GM23248 (cell line): ENCODE data around the gene RPL7A. TPM values are rescaled to one million over a fixed set of nuclear protein-coding genes. Genes with fewer than 3 reads are reported as not detected.

ENCODE experiments used
- DNase-seq: peaks from one replicate; pipeline ENCODE4 v3.0.0-alpha.2; 2015
- H2AFZ ChIP-seq: fragments of 200-600 bp; sonication (generic); 2 replicates; pipeline ENCODE4 v1.6.1; 2016; ENCODE audit warnings: antibody characterized with exemption
- H3F3A ChIP-seq: fragments of 200-600 bp; sonication (generic); 2 replicates; pipeline ENCODE4 v1.6.1; 2016; ENCODE audit warnings: mild to moderate bottlenecking, antibody characterized with exemption, mixed run types; ENCODE audit not compliant: insufficient read depth
- H3K27ac ChIP-seq: fragments of 200-600 bp; sonication (generic); 2 replicates; pipeline ENCODE4 v1.5.1; 2016; ENCODE audit warnings: mild to moderate bottlenecking
- H3K27me3 ChIP-seq: fragments of 200-600 bp; sonication (generic); replicated peaks from 2 replicates; pipeline ENCODE4 v1.6.1; 2016; ENCODE audit warnings: mild to moderate bottlenecking; ENCODE audit not compliant: insufficient read depth
- H3K36me3 ChIP-seq: fragments of 200-600 bp; sonication (generic); 2 replicates; pipeline ENCODE4 v1.6.1; 2016; ENCODE audit warnings: low read depth, mild to moderate bottlenecking
- H3K4me1 ChIP-seq: fragments of 200-600 bp; sonication (generic); 2 replicates; pipeline ENCODE4 v1.6.1; 2016; ENCODE audit warnings: mild to moderate bottlenecking; ENCODE audit not compliant: insufficient read depth
- H3K4me2 ChIP-seq: fragments of 200-600 bp; sonication (generic); one replicate; pipeline ENCODE4 v1.6.1; 2016; ENCODE audit warnings: mild to moderate bottlenecking; ENCODE audit not compliant: unreplicated experiment
- H3K4me3 ChIP-seq: fragments of 200-600 bp; sonication (generic); 2 replicates; pipeline ENCODE4 v1.5.1; 2016; ENCODE audit warnings: mild to moderate bottlenecking
- H3K79me2 ChIP-seq: fragments of 200-600 bp; sonication (generic); 2 replicates; pipeline ENCODE4 v1.6.1; 2016; ENCODE audit warnings: mild to moderate bottlenecking; ENCODE audit not compliant: insufficient read depth
- H3K9ac ChIP-seq: fragments of 200-600 bp; sonication (generic); 2 replicates; pipeline ENCODE4 v1.6.1; 2016; ENCODE audit warnings: mild to moderate bottlenecking
- H3K9me2 ChIP-seq: fragments of 200-600 bp; sonication (generic); 2 replicates; pipeline ENCODE4 v1.6.1; 2016; ENCODE audit warnings: mixed run types, mild to moderate bottlenecking, moderate library complexity; ENCODE audit not compliant: insufficient read depth
- H3K9me3 ChIP-seq: fragments of 200-600 bp; sonication (generic); one replicate; pipeline ENCODE4 v1.6.1; 2017; ENCODE audit warnings: low read depth
- H4K20me1 ChIP-seq: fragments of 200-600 bp; sonication (generic); 2 replicates; pipeline ENCODE4 v1.6.0; 2016; ENCODE audit not compliant: insufficient read depth
- EZH2 ChIP-seq: fragments of 200-600 bp; sonication (generic); IDR thresholded peaks from 2 replicates; pipeline ENCODE4 v1.6.1; 2018; ENCODE audit warnings: antibody characterized with exemption, mild to moderate bottlenecking; ENCODE audit not compliant: insufficient read depth, poor library complexity, severe bottlenecking
- EZH2phosphoT487 ChIP-seq: fragments of 200-600 bp; sonication (generic); IDR thresholded peaks from 2 replicates; pipeline ENCODE4 v1.6.1; 2018; ENCODE audit warnings: antibody characterized with exemption, moderate library complexity, mild to moderate bottlenecking, low read depth; ENCODE audit not compliant: insufficient read depth
- WGBS, 2 experiments: methylation state at CpG; one replicate each; pipeline ENCODE4 v1.1.6; 2015 to 2017; ENCODE audit warnings: low lambda C conversion rate in 2 of 2, low coverage in 1 of 2; ENCODE audit errors: missing lambda C conversion rate in 2 of 2; 5-methylcytosine and 5-hydroxymethylcytosine counted together
- in situ Hi-C: fragments of 300-500 bp; cut with MboI; formaldehyde crosslinking; loops from 2 replicates; pipeline ENCODE4 v1.15.0; 2020
- polyA plus RNA-seq: library from polyadenylated mRNA; unstranded; fragments of >200 nt; fragmentation: Nextera tagmentation; extraction: Ambion mirVana; gene quantifications from 2 replicates; pipeline ENCODE4 v1.2.1, GENCODE V29; 2016
- total RNA-seq: library from RNA; depleted of rRNA; stranded (reverse); fragments of >200 nt; shearing (Covaris generic); gene quantifications from 2 replicates; pipeline ENCODE4 v1.2.3, GENCODE V29; 2014

The RPL7A gene
- total and polyA plus RNA-seq, 2 experiments from 2014 or later = 458 to 1,382 TPM

DNA sequence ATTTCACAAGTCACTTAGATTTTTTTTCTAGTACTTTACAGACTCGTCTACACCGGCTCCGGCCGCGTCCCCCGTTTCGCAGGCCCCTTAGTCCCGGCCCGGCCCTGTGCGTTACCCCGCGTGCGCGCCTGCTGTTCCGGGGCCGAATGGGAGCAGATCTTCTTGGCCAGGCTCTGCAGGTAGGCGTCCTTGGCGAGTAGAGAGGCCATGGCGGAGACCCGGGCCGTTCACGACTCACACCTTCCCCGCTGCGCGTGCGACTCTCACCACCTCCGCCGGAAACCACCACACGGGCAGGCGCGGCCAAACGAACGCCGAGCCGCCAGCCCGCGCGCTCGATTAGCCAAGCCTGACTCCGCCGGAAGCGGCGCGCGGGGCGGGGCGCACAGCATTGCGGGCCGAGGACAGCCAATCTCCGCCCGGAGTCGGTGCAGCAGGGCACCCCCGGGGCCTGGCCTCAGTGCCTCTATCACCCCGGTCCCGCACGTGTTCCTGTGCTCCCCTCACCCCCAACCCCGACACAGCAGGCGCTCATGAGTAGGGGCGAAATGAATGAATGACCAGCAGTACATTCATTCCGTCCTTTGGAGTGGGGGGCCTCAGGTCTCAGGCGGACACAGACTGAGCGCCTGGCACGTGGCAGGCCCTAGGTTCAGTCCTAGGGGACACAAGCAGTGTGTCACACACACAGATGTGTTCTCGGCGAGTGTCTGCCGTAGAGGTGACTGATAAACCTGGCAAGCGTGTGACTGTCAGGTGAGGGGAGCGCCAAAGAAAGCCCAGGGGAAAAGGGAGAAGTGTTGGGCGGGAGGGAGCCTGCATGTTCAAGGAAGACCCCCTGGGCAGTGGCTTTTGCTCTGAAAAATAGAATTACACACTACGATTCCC is 11.8 kb upstream of the RPL7A start, which contains the start of gene SURF6:
SURF6 (minus strand) TSS at position 265 of the 888 bp plus-strand sequence; CDS start at position 209, 56 bp downstream.
- Histone ChIP-seq H3K79me2 (peaks cover 35% of the 10 kb centered on the region), H3F3A (peaks cover 15% of the 10 kb centered on the region), H3K9ac (peak within 1 kb of the TSS; percentile 85), H3K9me2 (no peaks in the 10 kb centered on the region), H2AFZ (peak within 1 kb of the TSS; percentile 83), H3K36me3 (peaks cover 14% of the 10 kb centered on the region; the same call in 1 of the 2 replicates), H3K4me3 (peak within 1 kb of the TSS; percentile 98), H3K4me2 (peak within 1 kb of the TSS; percentile 92), H3K4me1 (peaks cover 10% of the 10 kb centered on the region; the same call in 1 of the 2 replicates), H4K20me1 (no peaks in the 10 kb centered on the region), H3K9me3 (no peaks in the 10 kb centered on the region), H3K27ac (peak within 1 kb of the TSS; percentile 58), H3K27me3 (no peaks in the 10 kb centered on the region)
- 4 to 6% methylated on average over 68 to 70 of the region's 70 CpGs for WGBS, 2 experiments
- in situ Hi-C loops = no loop called here
- TF ChIP-seq EZH2 (no peak), EZH2phosphoT487 (no peak)
- DNase-seq = peak; percentile 97

DNA sequence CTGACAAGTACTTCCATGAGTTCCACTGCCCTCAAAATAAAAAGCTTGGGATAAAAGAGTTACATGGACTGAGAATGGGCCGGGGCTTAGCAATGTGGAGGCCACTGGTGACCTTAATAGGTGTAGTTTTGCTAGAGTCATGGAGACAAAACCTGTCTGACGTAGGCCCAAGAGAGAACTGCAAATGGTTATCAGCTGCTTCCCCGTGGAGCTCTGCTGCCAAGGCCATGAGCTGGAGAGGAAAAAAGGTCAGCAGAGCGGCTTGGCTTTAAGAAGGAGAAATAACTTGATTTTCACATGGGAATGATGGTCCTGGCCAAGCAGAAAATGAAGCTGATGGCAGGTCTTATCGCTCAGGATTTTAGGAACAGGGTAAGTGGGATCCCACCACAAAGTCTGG is 8.4 kb upstream of the RPL7A start:
- Histone ChIP-seq H3K9ac (no peak overlapping the region), H3K4me1 (peaks cover 8% of the 10 kb centered on the region; the same call in 1 of the 2 replicates), H3K9me3 (no peaks in the 10 kb centered on the region), H4K20me1 (no peaks in the 10 kb centered on the region), H2AFZ (no peak overlapping the region), H3K36me3 (peaks cover 14% of the 10 kb centered on the region; the same call in 1 of the 2 replicates), H3K9me2 (no peaks in the 10 kb centered on the region), H3K4me2 (no peak overlapping the region), H3K27me3 (no peaks in the 10 kb centered on the region), H3K79me2 (peaks cover 17% of the 10 kb centered on the region), H3K4me3 (no peak overlapping the region), H3F3A (peaks cover 15% of the 10 kb centered on the region), H3K27ac (no peak overlapping the region)
- WGBS, 2 experiments = 90 to 95% methylated on average over 5 of the region's 5 CpGs
- DNase-seq = no peak
- TF ChIP-seq EZH2phosphoT487 = no peak
- TF ChIP-seq EZH2 = no peak
- in situ Hi-C loops = no loop called here

GRCh38 chr9:133340256-133340655 is 7.8 kb upstream of the RPL7A start:
- no peaks in the 10 kb centered on the region for H3K9me3 ChIP-seq
- no peaks in the 10 kb centered on the region for H3K27me3 ChIP-seq
- no peak overlapping the region for H3K4me3 ChIP-seq
- 0 out of 2 replicates have a peak, but pooled peaks cover 3% of the 10 kb centered on the region for H3K4me1 ChIP-seq
- no peak overlapping the region for H3K27ac ChIP-seq
- H3K9me2 ChIP-seq = no peaks in the 10 kb centered on the region
- peaks cover 15% of the 10 kb centered on the region for H3F3A ChIP-seq
- H3K79me2 ChIP-seq = peaks cover 17% of the 10 kb centered on the region
- DNase-seq = no peak
- H3K9ac ChIP-seq = no peak overlapping the region
- TF ChIP-seq EZH2phosphoT487 = no peak
- TF ChIP-seq EZH2 = no peak
- in situ Hi-C loops = no loop called here
- H2AFZ ChIP-seq = no peak overlapping the region
- no peak overlapping the region for H3K4me2 ChIP-seq
- H4K20me1 ChIP-seq = no peaks in the 10 kb centered on the region
- H3K36me3 ChIP-seq = peaks cover 14% of the 10 kb centered on the region; the same call in 1 of the 2 replicates
- WGBS, 2 experiments = 78 to 83% methylated on average over 3 of the region's 3 CpGs

DNA sequence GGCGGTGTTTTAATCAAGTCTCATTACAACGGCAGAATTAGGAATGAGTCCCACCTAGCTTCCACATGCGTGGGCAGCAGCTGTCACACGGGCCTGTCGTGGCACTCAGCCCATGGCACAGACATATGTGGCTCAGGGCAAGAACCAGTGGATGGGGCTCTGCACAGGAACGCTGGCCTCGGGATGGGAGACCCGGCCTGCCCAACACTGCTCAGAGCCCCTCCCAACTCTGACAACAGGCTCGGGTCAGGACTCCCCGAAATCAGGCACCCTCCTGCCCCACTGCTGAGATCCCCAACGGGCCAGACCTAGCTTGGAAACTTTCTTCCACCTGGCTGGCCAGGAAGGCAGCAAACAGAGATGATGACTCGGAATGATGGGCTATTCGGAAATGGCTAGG is 7.1 kb upstream of the RPL7A start:
- no peak overlapping the region for H3K4me3 ChIP-seq
- DNase-seq = no peak
- H3K36me3 ChIP-seq = peaks cover 14% of the 10 kb centered on the region; the same call in 1 of the 2 replicates
- WGBS, 2 experiments = 87 to 93% methylated on average over 11 to 13 of the region's 13 CpGs
- H3K9ac ChIP-seq = no peak overlapping the region
- no peak overlapping the region for H3K4me2 ChIP-seq
- no peak overlapping the region for H2AFZ ChIP-seq
- peaks cover 17% of the 10 kb centered on the region for H3K79me2 ChIP-seq
- H3K27me3 ChIP-seq = no peaks in the 10 kb centered on the region
- no peak overlapping the region for H3K27ac ChIP-seq
- H3K4me1 ChIP-seq = 0 out of 2 replicates have a peak, but pooled peaks cover 3% of the 10 kb centered on the region
- in situ Hi-C loops = no loop called here
- H4K20me1 ChIP-seq = no peaks in the 10 kb centered on the region
- TF ChIP-seq EZH2 (no peak), EZH2phosphoT487 (no peak)
- no peaks in the 10 kb centered on the region for H3K9me2 ChIP-seq
- no peaks in the 10 kb centered on the region for H3K9me3 ChIP-seq
- peaks cover 15% of the 10 kb centered on the region for H3F3A ChIP-seq
